Endothelial cell (in vitro differentiated cells): Measurements from ENCODE around the gene LRRC3C. TPM values are rescaled to one million over a fixed set of nuclear protein-coding genes. Genes with fewer than 3 reads are reported as not detected.
A peak's percentile ranks its signal among the peaks of the same experiment; 100 is the strongest.

Source experiments
- DNase-seq: peaks from one replicate; pipeline ENCODE4 v3.0.0; 2021; ENCODE audit warnings: low spot score
- H3K27ac Mint-ChIP-seq: one replicate; pipeline ENCODE4 v1.8.0; 2021; ENCODE audit warnings: mixed read lengths, inconsistent platforms; ENCODE audit not compliant: unreplicated experiment
- H3K27me3 Mint-ChIP-seq: one replicate; pipeline ENCODE4 v1.8.0; 2021; ENCODE audit warnings: mild to moderate bottlenecking, moderate library complexity, mixed read lengths, inconsistent platforms; ENCODE audit not compliant: unreplicated experiment
- H3K36me3 Mint-ChIP-seq: one replicate; pipeline ENCODE4 v1.8.0; 2021; ENCODE audit warnings: mild to moderate bottlenecking, low read depth, mixed read lengths, inconsistent platforms; ENCODE audit not compliant: unreplicated experiment
- H3K4me1 Mint-ChIP-seq: one replicate; pipeline ENCODE4 v1.8.0; 2021; ENCODE audit warnings: mild to moderate bottlenecking, mixed read lengths, inconsistent platforms; ENCODE audit not compliant: unreplicated experiment
- H3K4me3 Mint-ChIP-seq: one replicate; pipeline ENCODE4 v1.8.0; 2021; ENCODE audit warnings: mild to moderate bottlenecking, mixed read lengths, inconsistent platforms; ENCODE audit not compliant: unreplicated experiment
- H3K9me3 Mint-ChIP-seq: one replicate; pipeline ENCODE4 v1.8.0; 2021; ENCODE audit warnings: mixed read lengths, inconsistent platforms; ENCODE audit not compliant: unreplicated experiment
- total RNA-seq: library from RNA; stranded (reverse); fragmentation: NEBNext Ultra II Directional; extraction: Animal tissue kit (Norgen Biotek cat#: 25700); gene quantifications from one replicate; pipeline ENCODE4 v1.2.1, GENCODE V29; 2021; ENCODE audit not compliant: unreplicated experiment
- TF ChIP-seq, protein P1 (sequence below): fragments of 200-600 bp; sonication (generic); IDR thresholded peaks from one replicate; pipeline ENCODE4 v1.5.0; 2021; ENCODE audit warnings: antibody characterized with exemption; ENCODE audit not compliant: unreplicated experiment

The LRRC3C gene
- total RNA-seq, 1 donor from 2014 or later = not detected

DNA sequence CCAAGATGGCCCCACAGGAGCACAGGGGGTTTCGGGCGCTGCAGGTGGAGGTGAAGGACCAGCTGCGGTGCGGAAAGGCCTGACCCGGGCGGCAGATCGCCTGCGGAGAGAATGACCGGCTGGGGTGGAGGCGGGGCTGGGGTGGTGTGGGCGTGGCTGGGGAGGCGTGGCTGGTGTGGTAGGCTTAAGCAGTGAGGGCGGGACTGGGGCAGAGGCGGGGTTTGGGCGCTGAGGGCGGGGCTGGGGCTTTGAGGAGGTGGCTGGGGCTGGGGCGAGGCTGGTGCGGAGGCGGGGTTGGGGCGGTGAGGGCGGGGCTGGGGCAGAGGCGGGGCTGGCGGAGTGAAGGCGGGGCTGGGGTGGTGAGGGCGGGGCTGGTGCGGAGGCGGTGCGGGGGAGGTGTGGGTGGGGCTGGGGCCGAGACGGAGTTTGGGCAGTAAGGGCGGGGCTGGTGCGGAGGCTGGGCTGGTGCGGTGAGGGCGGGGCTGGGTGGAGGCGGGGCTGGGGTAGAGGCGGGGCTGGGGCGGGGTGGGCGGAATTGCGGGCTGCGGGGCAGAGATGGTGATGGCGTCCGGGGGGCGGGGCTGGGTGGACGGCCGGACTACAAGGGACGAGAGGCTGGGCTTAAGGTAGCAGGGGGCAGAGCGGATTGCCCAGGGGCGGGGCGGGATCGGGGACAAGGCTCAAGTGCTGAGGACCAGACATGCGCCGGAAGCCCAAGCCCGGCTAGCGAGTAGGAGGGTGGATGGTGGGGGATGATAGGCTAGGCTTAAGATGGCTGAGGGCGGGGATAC, 25.3 kb downstream of the LRRC3C start:
- peaks cover 19% of the 10 kb centered on the region for H3K27me3 Mint-ChIP-seq
- TF ChIP-seq, protein P1, sequence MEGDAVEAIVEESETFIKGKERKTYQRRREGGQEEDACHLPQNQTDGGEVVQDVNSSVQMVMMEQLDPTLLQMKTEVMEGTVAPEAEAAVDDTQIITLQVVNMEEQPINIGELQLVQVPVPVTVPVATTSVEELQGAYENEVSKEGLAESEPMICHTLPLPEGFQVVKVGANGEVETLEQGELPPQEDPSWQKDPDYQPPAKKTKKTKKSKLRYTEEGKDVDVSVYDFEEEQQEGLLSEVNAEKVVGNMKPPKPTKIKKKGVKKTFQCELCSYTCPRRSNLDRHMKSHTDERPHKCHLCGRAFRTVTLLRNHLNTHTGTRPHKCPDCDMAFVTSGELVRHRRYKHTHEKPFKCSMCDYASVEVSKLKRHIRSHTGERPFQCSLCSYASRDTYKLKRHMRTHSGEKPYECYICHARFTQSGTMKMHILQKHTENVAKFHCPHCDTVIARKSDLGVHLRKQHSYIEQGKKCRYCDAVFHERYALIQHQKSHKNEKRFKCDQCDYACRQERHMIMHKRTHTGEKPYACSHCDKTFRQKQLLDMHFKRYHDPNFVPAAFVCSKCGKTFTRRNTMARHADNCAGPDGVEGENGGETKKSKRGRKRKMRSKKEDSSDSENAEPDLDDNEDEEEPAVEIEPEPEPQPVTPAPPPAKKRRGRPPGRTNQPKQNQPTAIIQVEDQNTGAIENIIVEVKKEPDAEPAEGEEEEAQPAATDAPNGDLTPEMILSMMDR = no peak
- peaks cover 12% of the 10 kb centered on the region for H3K4me1 Mint-ChIP-seq
- H3K27ac Mint-ChIP-seq = no peak overlapping the region
- no peaks in the 10 kb centered on the region for H3K9me3 Mint-ChIP-seq
- H3K36me3 Mint-ChIP-seq = peaks cover 3% of the 10 kb centered on the region
- DNase-seq = peak; percentile 98
- no peak overlapping the region for H3K4me3 Mint-ChIP-seq

DNA sequence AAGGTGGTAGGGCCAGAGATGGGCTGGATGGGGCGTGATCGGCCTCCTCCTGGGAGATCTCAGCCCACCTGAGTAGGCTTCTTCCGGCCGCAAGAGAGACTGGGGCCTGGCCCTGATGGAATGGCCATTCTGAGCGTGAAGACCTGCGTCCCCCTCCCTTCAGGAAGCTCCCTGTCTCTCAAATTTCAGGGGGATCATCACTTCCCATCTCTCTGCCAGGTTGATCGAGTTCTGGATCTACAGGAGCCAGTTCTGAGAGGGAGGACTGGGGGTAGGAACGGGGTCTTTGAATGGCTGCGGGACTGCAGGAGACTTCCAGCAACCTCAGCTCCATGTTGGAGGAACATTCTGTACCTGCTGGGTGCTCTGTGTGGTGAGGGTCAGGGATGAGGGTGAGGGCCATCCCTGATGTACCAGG, 25.9 kb downstream of the LRRC3C start:
- TF ChIP-seq, protein P1 = no peak
- no peaks in the 10 kb centered on the region for H3K9me3 Mint-ChIP-seq
- H3K4me1 Mint-ChIP-seq = peaks cover 11% of the 10 kb centered on the region
- no peak for DNase-seq
- no peak overlapping the region for H3K27ac Mint-ChIP-seq
- H3K4me3 Mint-ChIP-seq = no peak overlapping the region
- peaks cover 19% of the 10 kb centered on the region for H3K27me3 Mint-ChIP-seq
- H3K36me3 Mint-ChIP-seq = peaks cover 3% of the 10 kb centered on the region

DNA sequence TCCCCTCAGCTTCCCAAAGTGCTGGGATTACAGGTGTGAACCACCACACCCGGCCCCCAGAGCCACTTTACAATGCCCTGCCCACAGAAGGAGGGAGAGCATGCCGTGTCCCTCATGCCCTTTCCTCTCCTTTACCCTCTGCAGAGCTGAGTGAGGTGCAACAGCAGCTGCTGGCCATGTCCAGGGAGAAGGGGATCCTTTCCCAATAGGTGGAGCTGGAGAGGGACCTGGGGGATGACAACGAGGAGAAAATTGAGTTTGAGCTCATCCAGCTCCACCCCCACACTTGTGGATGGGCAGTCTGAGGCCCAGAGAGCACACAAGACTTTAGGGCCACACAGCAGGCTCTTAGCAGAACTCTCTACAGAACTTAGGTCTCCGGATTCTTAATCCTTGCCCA, 27.3 kb downstream of the LRRC3C start:
- TF ChIP-seq, protein P1 = no peak
- Mint-ChIP-seq H3K4me3 (no peak overlapping the region), H3K9me3 (no peaks in the 10 kb centered on the region), H3K4me1 (peaks cover 6% of the 10 kb centered on the region), H3K27ac (no peak overlapping the region), H3K27me3 (peaks cover 22% of the 10 kb centered on the region), H3K36me3 (peaks cover under 1% of the 10 kb centered on the region)
- DNase-seq = no peak

DNA sequence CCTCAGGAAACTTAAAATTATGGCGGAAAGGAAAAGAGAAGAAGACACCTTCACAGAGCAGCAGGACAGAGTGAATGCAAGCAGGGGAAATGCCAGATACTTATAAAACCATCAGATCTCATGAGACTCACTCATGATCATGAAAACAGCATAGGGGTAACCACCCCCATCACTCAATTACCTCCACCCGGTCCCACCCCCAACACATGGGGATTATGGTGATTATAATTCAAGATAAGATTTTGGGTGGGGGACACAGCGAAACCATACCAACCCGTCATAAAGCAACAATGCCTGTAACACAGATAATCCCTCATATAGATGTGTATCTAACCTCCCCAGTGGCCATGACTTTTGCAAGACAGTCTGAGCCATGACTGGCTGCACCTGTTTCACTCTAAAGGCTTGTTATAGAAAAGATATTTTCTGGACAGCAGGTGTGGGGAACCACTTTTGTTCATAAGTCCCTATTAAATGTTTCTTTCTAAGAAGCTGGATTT, 28.2 kb downstream of the LRRC3C start:
- Mint-ChIP-seq H3K36me3 (no peaks in the 10 kb centered on the region), H3K9me3 (no peaks in the 10 kb centered on the region), H3K27me3 (peaks cover 18% of the 10 kb centered on the region), H3K4me1 (peaks cover 3% of the 10 kb centered on the region), H3K4me3 (no peak overlapping the region), H3K27ac (no peak overlapping the region)
- DNase-seq = no peak
- TF ChIP-seq, protein P1 = no peak

DNA sequence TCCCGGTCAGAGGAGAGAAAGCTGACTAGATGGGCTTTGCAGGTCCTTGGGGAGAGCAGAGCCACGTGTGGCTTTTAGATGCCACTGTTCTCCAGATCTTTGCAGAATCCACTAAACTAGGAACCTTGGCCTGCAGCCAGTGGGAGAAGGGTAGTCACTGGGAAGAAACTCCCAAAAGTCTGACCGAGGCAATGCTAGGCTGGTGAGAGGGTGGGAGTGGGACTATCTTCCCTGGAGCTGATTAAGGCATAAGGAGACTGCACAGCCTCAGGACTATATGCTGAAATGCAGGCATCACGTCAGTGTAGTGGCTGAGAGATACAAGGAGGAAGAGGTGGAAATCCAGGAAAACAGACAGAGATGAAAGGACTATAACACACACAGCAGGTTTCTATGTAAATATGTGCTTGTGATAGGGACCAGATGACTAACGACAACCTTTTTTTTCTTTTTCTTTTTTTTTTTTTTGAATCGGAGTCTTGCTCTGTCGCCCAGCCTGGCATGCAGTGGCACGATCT, 33.1 kb downstream of the LRRC3C start:
- Mint-ChIP-seq H3K4me1 (peaks cover 3% of the 10 kb centered on the region), H3K27me3 (peaks cover 14% of the 10 kb centered on the region), H3K9me3 (no peaks in the 10 kb centered on the region), H3K27ac (no peak overlapping the region), H3K36me3 (no peaks in the 10 kb centered on the region), H3K4me3 (no peak overlapping the region)
- TF ChIP-seq, protein P1 = no peak
- DNase-seq = no peak
